H1 (cell line): ENCODE measurements around the gene REPS2. TPM values are rescaled to one million over a fixed set of nuclear protein-coding genes. Genes with fewer than 3 reads are reported as not detected.

ENCODE experiments used
- CTCF ChIA-PET: fragments of 300-600 bp; sonication (Branson Sonifier 250); formaldehyde crosslinking; loops from one replicate; lab custom pipeline; 2021; ENCODE audit not compliant: partially characterized antibody; lab: Charles Lee
- POLR2A ChIA-PET: fragments of 300-600 bp; sonication (Branson Sonifier 250); formaldehyde crosslinking; loops from one replicate; lab custom pipeline; 2021; ENCODE audit warnings: inconsistent platforms; ENCODE audit not compliant: partially characterized antibody; lab: Charles Lee
- DNase-seq, 2 experiments: peaks; one replicate each; pipeline versions ENCODE4 v3.0.0 to v3.0.0-alpha.2; 2010 to 2022; ENCODE audit warnings: low spot score in 2 of 2, low read depth in 1 of 2, mixed read lengths in 1 of 2
- FAIRE-seq: peaks from 2 replicates; lab custom pipeline; 2011; peaks lifted over from hg19 to GRCh38; lab: Jason Lieb, UNC
- H2AFZ ChIP-seq: 2 replicates; pipeline ENCODE4 v1.8.1; 2012; ENCODE audit warnings: low read length, inconsistent platforms
- H2AK5ac ChIP-seq: 2 replicates; pipeline ENCODE4 v1.6.1; 2013; ENCODE audit warnings: low read depth, low read length
- H2BK120ac ChIP-seq: replicated peaks from 2 replicates; pipeline ENCODE3; 2013; ENCODE audit warnings: low read depth, low read length, inconsistent platforms
- H2BK12ac ChIP-seq: 2 replicates; pipeline ENCODE4 v1.6.1; 2013; ENCODE audit warnings: low read depth, low read length
- H2BK15ac ChIP-seq: 2 replicates; pipeline ENCODE4 v1.6.1; 2013; ENCODE audit warnings: low read length
- H2BK20ac ChIP-seq: 2 replicates; pipeline ENCODE4 v1.6.1; 2013; ENCODE audit warnings: low read length
- H2BK5ac ChIP-seq: 2 replicates; pipeline ENCODE4 v1.6.1; 2013; ENCODE audit warnings: low read depth, low read length
- H3K14ac ChIP-seq: 2 replicates; pipeline ENCODE4 v1.6.1; 2013; ENCODE audit warnings: inconsistent platforms; ENCODE audit not compliant: insufficient read length
- H3K18ac ChIP-seq: 2 replicates; pipeline ENCODE4 v1.6.1; 2013; ENCODE audit warnings: low read length; ENCODE audit errors: extremely low read depth
- H3K23ac ChIP-seq: 2 replicates; pipeline ENCODE4 v1.6.1; 2013; ENCODE audit warnings: inconsistent platforms; ENCODE audit not compliant: insufficient read length
- H3K23me2 ChIP-seq: 2 replicates; pipeline ENCODE4 v1.6.1; 2013; ENCODE audit warnings: low read depth, low read length
- H3K27ac ChIP-seq: 2 replicates; pipeline ENCODE4 v1.6.1; 2011; ENCODE audit warnings: low read depth, low read length, inconsistent platforms
- H3K27me3 ChIP-seq, 4 experiments: replicated peaks in 1 of 4; 1 replicate in 1 of 4; 2 replicates in 3 of 4; pipeline versions ENCODE4 v1.6.1 to v1.8.1; 2011 to 2013; ENCODE audit warnings: low read length in 3 of 4, mild to moderate bottlenecking in 3 of 4, inconsistent platforms in 2 of 4, mixed read lengths in 2 of 4, moderate library complexity in 1 of 4; ENCODE audit not compliant: control insufficient read depth in 3 of 4, insufficient read depth in 3 of 4; ENCODE audit errors: extremely low read depth in 1 of 4
- H3K36me3 ChIP-seq, 4 experiments: 2 replicates each; pipeline versions ENCODE4 v1.6.1 to v1.8.1; 2011 to 2013; ENCODE audit warnings: mild to moderate bottlenecking in 4 of 4, low read length in 3 of 4, moderate library complexity in 2 of 4, control low read depth in 1 of 4, inconsistent platforms in 1 of 4; ENCODE audit not compliant: insufficient read depth in 4 of 4, control insufficient read depth in 2 of 4
- H3K4ac ChIP-seq: replicated peaks from 2 replicates; pipeline ENCODE3; 2013; ENCODE audit warnings: low read length, low read depth, mixed read lengths, inconsistent platforms; ENCODE audit not compliant: insufficient read length
- H3K4me1 ChIP-seq, 4 experiments: replicated peaks in 1 of 4; 1 replicate in 1 of 4; 2 replicates in 3 of 4; pipeline versions ENCODE4 v1.6.1 to v1.8.1; 2011 to 2013; ENCODE audit warnings: low read length in 3 of 4, inconsistent platforms in 2 of 4, mixed read lengths in 1 of 4; ENCODE audit not compliant: insufficient read depth in 4 of 4, control insufficient read depth in 3 of 4
- H3K4me2 ChIP-seq, 2 experiments: 2 replicates each; pipeline versions ENCODE4 v1.6.1 to v1.8.1; 2011 to 2013; ENCODE audit warnings: low read depth in 2 of 2, low read length in 2 of 2, control low read depth in 1 of 2, inconsistent platforms in 1 of 2, mild to moderate bottlenecking in 1 of 2; ENCODE audit not compliant: insufficient read depth in 1 of 2
- H3K4me3 ChIP-seq, 4 experiments: fragments of 200-600, 300-600 bp in 1 of 4; sonication (generic), shearing (Covaris generic), sonication (Bioruptor Twin) in 1 of 4; 2 replicates each; pipeline versions ENCODE4 v1.5.1 to v1.8.1; 2011 to 2016; ENCODE audit warnings: low read length in 4 of 4, low read depth in 3 of 4, control low read depth in 2 of 4, inconsistent platforms in 2 of 4, mild to moderate bottlenecking in 2 of 4, mixed read lengths in 1 of 4, moderate library complexity in 1 of 4; ENCODE audit not compliant: insufficient read depth in 2 of 4; ENCODE audit errors: extremely low read depth in 1 of 4
- H3K56ac ChIP-seq: replicated peaks from 2 replicates; pipeline ENCODE3; 2013; ENCODE audit warnings: low read depth, mild to moderate bottlenecking, mixed read lengths, low read length, inconsistent platforms; ENCODE audit not compliant: insufficient read length
- H3K79me1 ChIP-seq: 2 replicates; pipeline ENCODE4 v1.6.1; 2013; ENCODE audit warnings: low read depth, low read length, control low read depth
- H3K79me2 ChIP-seq, 2 experiments: 2 replicates each; pipeline versions ENCODE4 v1.6.1 to v1.8.1; 2012 to 2013; ENCODE audit warnings: low read length in 2 of 2, mild to moderate bottlenecking in 2 of 2, inconsistent platforms in 1 of 2; ENCODE audit not compliant: insufficient read depth in 2 of 2, control insufficient read depth in 1 of 2
- H3K9ac ChIP-seq, 4 experiments: replicated peaks in 1 of 4; 1 replicate in 1 of 4; 2 replicates in 3 of 4; pipeline versions ENCODE4 v1.6.1 to v1.8.1; 2011 to 2013; ENCODE audit warnings: low read depth in 3 of 4, low read length in 3 of 4, control low read depth in 2 of 4, mild to moderate bottlenecking in 2 of 4, moderate library complexity in 2 of 4, inconsistent platforms in 1 of 4; ENCODE audit errors: extremely low read depth in 1 of 4
- H3K9me3 ChIP-seq, 2 experiments: 2 replicates each; pipeline versions ENCODE4 v1.6.1 to v1.8.1; 2012 to 2013; ENCODE audit warnings: mild to moderate bottlenecking in 2 of 2, moderate library complexity in 2 of 2, control low read depth in 1 of 2, inconsistent platforms in 1 of 2, low read depth in 1 of 2, low read length in 1 of 2, mixed read lengths in 1 of 2; ENCODE audit not compliant: insufficient read depth in 2 of 2
- H4K20me1 ChIP-seq, 2 experiments: replicated peaks in 1 of 2; 2 replicates each; pipeline versions ENCODE3 to v1.8.1; 2011 to 2013; ENCODE audit warnings: inconsistent platforms in 2 of 2, low read length in 2 of 2, mild to moderate bottlenecking in 1 of 2; ENCODE audit not compliant: insufficient read depth in 2 of 2, control insufficient read depth in 1 of 2
- H4K5ac ChIP-seq: 2 replicates; pipeline ENCODE4 v1.6.1; 2013; ENCODE audit warnings: low read length, low read depth, mixed read lengths, inconsistent platforms; ENCODE audit not compliant: insufficient read length
- H4K8ac ChIP-seq: 2 replicates; pipeline ENCODE4 v1.8.0; 2013; ENCODE audit warnings: mild to moderate bottlenecking, moderate library complexity, low read length, inconsistent platforms; ENCODE audit not compliant: insufficient read depth; ENCODE audit errors: extremely low read depth
- H4K91ac ChIP-seq: replicated peaks from 2 replicates; pipeline ENCODE3; 2013; ENCODE audit warnings: low read length, mixed read lengths, inconsistent platforms; ENCODE audit not compliant: insufficient read length
- ASH2L ChIP-seq: fragments of 200-600, 300-600 bp; sonication (generic); IDR thresholded peaks from one replicate; pipeline ENCODE4 v1.7.1; 2017; ENCODE audit warnings: low read length
- CHD1 ChIP-seq: IDR thresholded peaks from 2 replicates; pipeline ENCODE4 v1.6.1; 2012; ENCODE audit warnings: low read depth, low read length, improper control_type of control experiment
- FOSL1 ChIP-seq: IDR thresholded peaks from 2 replicates; pipeline ENCODE4 v1.6.1; 2011; ENCODE audit warnings: mild to moderate bottlenecking, low read depth, low read length, moderate library complexity; ENCODE audit not compliant: insufficient read depth
- GTF2F1 ChIP-seq: IDR thresholded peaks from 2 replicates; pipeline ENCODE4 v1.6.1; 2012; ENCODE audit warnings: low read depth, low read length, improper control_type of control experiment, borderline replicate concordance
- MAFK ChIP-seq: IDR thresholded peaks from 2 replicates; pipeline ENCODE4 v1.6.1; 2012; ENCODE audit warnings: low read depth, mild to moderate bottlenecking, improper control_type of control experiment, low read length
- NRF1 ChIP-seq: IDR thresholded peaks from 2 replicates; pipeline ENCODE4 v1.6.1; 2011; ENCODE audit warnings: mild to moderate bottlenecking, low read depth, low read length, improper control_type of control experiment
- SIRT6 ChIP-seq: IDR thresholded peaks from one replicate; pipeline ENCODE4 v1.7.1; 2012; ENCODE audit warnings: low read length, inconsistent platforms
- SP4 ChIP-seq: IDR thresholded peaks from 2 replicates; pipeline ENCODE4 v1.6.1; 2012; ENCODE audit warnings: low read length, inconsistent platforms
- TBP ChIP-seq: IDR thresholded peaks from 2 replicates; pipeline ENCODE4 v1.6.1; 2011; ENCODE audit warnings: low read depth, low read length, improper control_type of control experiment
- TEAD4 ChIP-seq: IDR thresholded peaks from 2 replicates; pipeline ENCODE4 v1.6.1; 2012; ENCODE audit warnings: low read depth, low read length, inconsistent platforms, mixed read lengths
- polyA plus RNA-seq, 7 experiments: library from polyadenylated mRNA; depleted of rRNA in 3 of 7; stranded (reverse) in 5 of 7; unstranded in 2 of 7; fragments of >200 nt in 5 of 7; fragments of 200-250 nt in 2 of 7; gene quantifications; 1 replicate in 5 of 7; 2 replicates in 1 of 7; 4 replicates in 1 of 7; pipeline versions ENCODE4 v1.2.1 to v1.2.3, GENCODE V29; 2011 to 2013; ENCODE audit warnings: missing spikeins in 2 of 7, mixed read lengths in 2 of 7
- total RNA-seq: library from RNA; stranded (reverse); fragmentation: NEBNext Ultra II Directional; extraction: Animal tissue kit (Norgen Biotek cat#: 25700); gene quantifications from 2 replicates; pipeline ENCODE4 v1.2.1, GENCODE V29; 2021

Gene REPS2
- total and polyA plus RNA-seq, 2 of the 8 experiments (the other 6 are each of a cell fraction or from before 2014, with no cell fraction given) = 0.79 to 4.3 TPM

GRCh38 chrX:16977771-16978170 is 31.3 kb downstream of the REPS2 start:
- FAIRE-seq (no peak), DNase-seq (no peak)
- no peaks in the 10 kb centered on the region for H3K9me3 ChIP-seq
- H4K20me1 ChIP-seq = no peaks in the 10 kb centered on the region
- no peak overlapping the region for H4K8ac ChIP-seq
- H3K56ac ChIP-seq = no peak overlapping the region
- H4K5ac ChIP-seq = no peak overlapping the region
- H2AK5ac ChIP-seq = no peak overlapping the region
- H3K4ac ChIP-seq = no peak overlapping the region
- H3K27ac ChIP-seq = no peak overlapping the region
- no peak overlapping the region for H2BK15ac ChIP-seq
- H3K14ac ChIP-seq = no peak overlapping the region
- no peak overlapping the region for H2AFZ ChIP-seq
- POLR2A ChIA-PET = no interaction called here
- no peak overlapping the region for H3K18ac ChIP-seq
- no peak overlapping the region for H2BK120ac ChIP-seq
- CTCF ChIA-PET = interaction anchor here (1.1 to 1.7 kb wide), 2 partner anchors 16 to 105 kb away, joined by 3 to 4 read pairs; no protein-coding TSS in a partner anchor
- H3K36me3 ChIP-seq = no peaks in the 10 kb centered on the region
- no peak overlapping the region for H3K23ac ChIP-seq
- H3K4me2 ChIP-seq = no peak overlapping the region
- H3K4me3 ChIP-seq = no peak overlapping the region
- TF ChIP-seq ASH2L (no peak), CHD1 (no peak), NRF1 (no peak), FOSL1 (no peak), TBP (no peak), SIRT6 (no peak), GTF2F1 (no peak), MAFK (no peak), TEAD4 (no peak), SP4 (no peak)
- TF ChIP-seq, all 59 proteins: peak for 0
- no peaks in the 10 kb centered on the region for H3K4me1 ChIP-seq
- no peak overlapping the region for H2BK5ac ChIP-seq
- no peak overlapping the region for H3K9ac ChIP-seq
- H3K23me2 ChIP-seq = no peaks in the 10 kb centered on the region
- H2BK12ac ChIP-seq = no peak overlapping the region
- H3K79me1 ChIP-seq = no peaks in the 10 kb centered on the region
- no peaks in the 10 kb centered on the region for H3K27me3 ChIP-seq
- H2BK20ac ChIP-seq = no peak overlapping the region
- H3K79me2 ChIP-seq = no peaks in the 10 kb centered on the region
- H4K91ac ChIP-seq = no peak overlapping the region
